ENCODE measurements around the gene ZNF608. TPM values are rescaled to one million over a fixed set of nuclear protein-coding genes. Genes with fewer than 3 reads are reported as not detected.
A peak's percentile ranks its signal among the peaks of the same experiment; 100 is the strongest.

Gene ZNF608
- total RNA-seq, 4 donors from 2014 or later: 16.3 to 34.8 (median 23.7) TPM

DNA sequence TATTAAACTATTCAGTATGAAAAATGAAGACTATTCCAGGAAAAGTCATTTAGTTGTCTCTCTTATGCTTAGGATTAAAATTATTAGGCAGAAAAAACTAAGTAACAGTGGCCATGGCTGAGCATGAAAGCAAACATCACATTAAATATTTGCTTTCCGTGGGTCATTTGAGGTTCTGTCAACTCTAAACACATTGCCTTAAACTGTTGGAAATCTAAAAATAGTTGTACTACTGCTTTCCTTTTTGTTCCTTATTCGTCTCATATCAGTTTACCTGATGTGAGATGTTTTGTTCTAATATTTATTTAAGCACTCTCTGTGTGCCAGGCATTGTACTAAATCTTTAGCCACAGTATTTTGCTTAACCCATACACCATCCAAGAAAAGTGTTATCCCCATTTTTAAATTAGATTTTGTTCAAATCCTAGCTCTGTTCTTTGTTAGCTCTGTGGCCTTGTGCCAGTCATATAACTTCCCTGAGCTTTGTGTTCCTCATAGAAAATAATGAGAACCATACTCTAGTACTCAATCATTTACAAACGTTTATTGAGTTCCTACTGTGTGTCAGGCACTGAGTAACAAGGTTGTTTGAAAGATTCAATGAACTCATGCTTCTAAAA, 18.7 kb upstream of the ZNF608 start:
- Histone ChIP-seq H3K4me3 (no peak overlapping the region), H3K36me3 (no peaks in the 10 kb centered on the region), H3K27me3 (no peaks in the 10 kb centered on the region), H3K9me3 (no peaks in the 10 kb centered on the region), H3K27ac (no peak overlapping the region), H3K4me1 (no peaks in the 10 kb centered on the region)
- TF ChIP-seq POLR2A (IDR thresholded peaks at IDR 0.05): no peak
- TF ChIP-seq EP300 (IDR thresholded peaks at IDR 0.05): no peak
- TF ChIP-seq, protein P1, sequence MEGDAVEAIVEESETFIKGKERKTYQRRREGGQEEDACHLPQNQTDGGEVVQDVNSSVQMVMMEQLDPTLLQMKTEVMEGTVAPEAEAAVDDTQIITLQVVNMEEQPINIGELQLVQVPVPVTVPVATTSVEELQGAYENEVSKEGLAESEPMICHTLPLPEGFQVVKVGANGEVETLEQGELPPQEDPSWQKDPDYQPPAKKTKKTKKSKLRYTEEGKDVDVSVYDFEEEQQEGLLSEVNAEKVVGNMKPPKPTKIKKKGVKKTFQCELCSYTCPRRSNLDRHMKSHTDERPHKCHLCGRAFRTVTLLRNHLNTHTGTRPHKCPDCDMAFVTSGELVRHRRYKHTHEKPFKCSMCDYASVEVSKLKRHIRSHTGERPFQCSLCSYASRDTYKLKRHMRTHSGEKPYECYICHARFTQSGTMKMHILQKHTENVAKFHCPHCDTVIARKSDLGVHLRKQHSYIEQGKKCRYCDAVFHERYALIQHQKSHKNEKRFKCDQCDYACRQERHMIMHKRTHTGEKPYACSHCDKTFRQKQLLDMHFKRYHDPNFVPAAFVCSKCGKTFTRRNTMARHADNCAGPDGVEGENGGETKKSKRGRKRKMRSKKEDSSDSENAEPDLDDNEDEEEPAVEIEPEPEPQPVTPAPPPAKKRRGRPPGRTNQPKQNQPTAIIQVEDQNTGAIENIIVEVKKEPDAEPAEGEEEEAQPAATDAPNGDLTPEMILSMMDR (IDR thresholded peaks at IDR 0.05): no peak
- 43 to 51% methylated on average over 3 of the region's 3 CpGs for WGBS, 2 donors
- no peak for DNase-seq (ENCODE audit: low spot score in 2 of 2)

DNA sequence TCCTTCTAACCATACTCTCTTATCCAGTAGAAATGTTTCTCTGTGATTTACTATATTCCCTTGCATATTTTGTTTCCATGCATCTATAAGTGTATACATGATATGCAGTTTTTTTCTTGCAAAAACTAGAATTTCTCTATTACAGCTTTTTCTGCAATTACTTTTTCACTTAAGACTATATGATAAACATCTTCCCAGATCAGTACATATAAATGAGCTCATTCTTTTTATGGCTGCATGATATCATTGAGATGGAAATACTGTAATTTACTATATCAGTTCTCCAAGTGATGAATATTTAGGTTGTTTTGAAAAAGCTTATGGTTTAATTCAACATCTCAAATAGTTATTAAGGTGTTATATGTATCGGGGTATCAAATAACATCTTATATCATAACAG, 18.1 kb upstream of the ZNF608 start:
- Histone ChIP-seq H3K27ac (no peak overlapping the region), H3K4me1 (no peaks in the 10 kb centered on the region), H3K4me3 (no peak overlapping the region), H3K9me3 (no peaks in the 10 kb centered on the region), H3K36me3 (no peaks in the 10 kb centered on the region), H3K27me3 (no peaks in the 10 kb centered on the region)
- no peak for DNase-seq (ENCODE audit: low spot score in 2 of 2)
- 95% methylated on average over 1 of the region's 1 CpG for WGBS, 2 donors
- TF ChIP-seq, protein P1 (IDR thresholded peaks at IDR 0.05): no peak
- TF ChIP-seq EP300 (IDR thresholded peaks at IDR 0.05) (no peak), POLR2A (IDR thresholded peaks at IDR 0.05) (no peak)

DNA sequence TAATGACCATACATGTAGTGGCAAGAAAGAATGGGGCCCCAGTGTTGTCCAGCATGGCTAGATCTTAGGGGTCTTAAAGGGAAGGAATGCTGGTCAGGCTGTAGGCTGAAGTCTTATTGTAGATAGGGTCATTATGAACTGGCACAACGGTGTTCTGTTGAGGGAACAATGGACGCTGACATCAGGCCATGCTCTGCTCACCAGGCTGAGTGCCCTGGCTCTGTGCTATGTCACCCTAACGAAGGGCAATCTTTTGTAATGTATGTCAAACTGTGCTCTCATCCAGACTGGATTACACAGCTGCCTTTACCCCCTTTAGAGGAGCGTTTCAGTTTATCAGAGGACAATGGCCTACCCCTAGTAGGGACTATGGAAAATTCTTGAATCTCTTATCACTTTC, 14.6 kb upstream of the ZNF608 start:
- H3K9me3 ChIP-seq: no peaks in the 10 kb centered on the region
- no peaks in the 10 kb centered on the region for H3K4me1 ChIP-seq
- no peaks in the 10 kb centered on the region for H3K36me3 ChIP-seq
- no peaks in the 10 kb centered on the region for H3K27me3 ChIP-seq
- H3K4me3 ChIP-seq: no peak overlapping the region
- 56 to 68% methylated on average over 4 of the region's 4 CpGs for WGBS, 2 donors
- no peak for DNase-seq (ENCODE audit: low spot score in 2 of 2)
- TF ChIP-seq EP300 (IDR thresholded peaks at IDR 0.05) (no peak), POLR2A (IDR thresholded peaks at IDR 0.05) (no peak)
- TF ChIP-seq, protein P1 (IDR thresholded peaks at IDR 0.05): no peak
- no peak overlapping the region for H3K27ac ChIP-seq

DNA sequence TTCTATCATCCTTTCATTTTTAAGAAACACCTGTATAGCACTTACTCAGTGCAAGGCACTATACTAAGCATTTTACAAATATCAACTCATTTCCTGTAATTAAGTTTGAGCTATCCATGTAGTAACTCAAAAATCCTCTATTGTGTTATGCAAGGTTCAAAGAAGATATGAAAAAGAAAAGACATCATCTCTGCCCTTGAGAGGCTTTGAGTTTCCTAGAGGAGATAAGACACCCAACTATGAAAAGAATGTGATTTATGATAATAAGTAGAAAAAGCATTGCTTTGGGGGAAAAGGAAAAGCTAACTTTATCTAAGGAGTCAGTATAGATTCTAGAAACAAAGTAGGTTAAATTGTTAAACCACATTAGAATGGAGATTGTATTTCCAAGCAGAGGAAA, 14.2 kb upstream of the ZNF608 start:
- Histone ChIP-seq H3K9me3 (no peaks in the 10 kb centered on the region), H3K27ac (no peak overlapping the region), H3K36me3 (no peaks in the 10 kb centered on the region), H3K4me3 (no peak overlapping the region), H3K4me1 (peaks cover 0 to 2% (median 0%) of the 10 kb centered on the region in 4 donors), H3K27me3 (no peaks in the 10 kb centered on the region)
- no peak for TF ChIP-seq EP300 (IDR thresholded peaks at IDR 0.05)
- TF ChIP-seq POLR2A (IDR thresholded peaks at IDR 0.05): no peak
- TF ChIP-seq, protein P1 (IDR thresholded peaks at IDR 0.05): no peak
- DNase-seq (ENCODE audit: low spot score in 2 of 2): no peak

DNA sequence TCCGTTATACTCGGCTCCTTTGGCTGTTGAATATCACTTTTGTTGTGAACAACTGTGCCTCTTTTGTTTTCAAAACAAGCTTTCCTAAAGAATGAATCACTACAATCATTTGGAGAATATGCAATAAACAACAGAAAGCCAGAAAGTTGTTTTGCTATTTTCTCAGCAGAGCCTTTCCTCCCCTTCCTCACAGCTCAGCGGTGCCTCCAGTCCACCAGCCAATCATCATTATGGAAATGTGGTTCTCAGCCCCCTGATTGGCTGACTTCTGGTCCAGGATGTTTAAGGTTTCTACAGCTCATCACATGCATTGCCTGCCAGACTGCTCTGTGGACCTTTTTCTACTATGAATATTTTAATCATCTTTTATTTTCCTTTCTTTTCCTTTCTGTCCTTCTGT, 9.1 kb upstream of the ZNF608 start:
- 31 to 35% methylated on average over 3 of the region's 3 CpGs for WGBS, 2 donors
- H3K27ac ChIP-seq: peak overlapping the region in 3 of 4 donors; percentile 32 to 76 (median 57)

More for the DNA sequence above, 9.1 kb upstream of the ZNF608 start:
- no peaks in the 10 kb centered on the region for H3K27me3 ChIP-seq
- H3K9me3 ChIP-seq: no peaks in the 10 kb centered on the region
- H3K4me1 ChIP-seq: peaks cover 0 to 8% (median 0%) of the 10 kb centered on the region in 4 donors
- no peaks in the 10 kb centered on the region for H3K36me3 ChIP-seq
- peak overlapping the region in 2 of 4 donors; percentile 3 to 4 for H3K4me3 ChIP-seq
- TF ChIP-seq, protein P1 (IDR thresholded peaks at IDR 0.05): no peak
- no peak for TF ChIP-seq POLR2A (IDR thresholded peaks at IDR 0.05)
- TF ChIP-seq EP300 (IDR thresholded peaks at IDR 0.05): no peak
- no peak for DNase-seq (ENCODE audit: low spot score in 2 of 2)

Measured in tibial nerve (tissue), 4 donors.